WI38 (cell line): Measurements from ENCODE around the gene MAPKAP1.

Experiments
- H3K4me3 ChIP-seq: 2 replicates; pipeline ENCODE4 v1.5.1; 2011; ENCODE audit warnings: low read depth, mild to moderate bottlenecking, control low read depth, low read length
- TF ChIP-seq, protein P1 (sequence below): IDR thresholded peaks from 2 replicates; pipeline ENCODE4 v1.5.1; 2012; ENCODE audit warnings: low read depth, mild to moderate bottlenecking, control low read depth, low read length

Gene MAPKAP1

GRCh38 chr9:125655691-125656410 lies 51.2 kb downstream of the MAPKAP1 start:
- TF ChIP-seq, protein P1, sequence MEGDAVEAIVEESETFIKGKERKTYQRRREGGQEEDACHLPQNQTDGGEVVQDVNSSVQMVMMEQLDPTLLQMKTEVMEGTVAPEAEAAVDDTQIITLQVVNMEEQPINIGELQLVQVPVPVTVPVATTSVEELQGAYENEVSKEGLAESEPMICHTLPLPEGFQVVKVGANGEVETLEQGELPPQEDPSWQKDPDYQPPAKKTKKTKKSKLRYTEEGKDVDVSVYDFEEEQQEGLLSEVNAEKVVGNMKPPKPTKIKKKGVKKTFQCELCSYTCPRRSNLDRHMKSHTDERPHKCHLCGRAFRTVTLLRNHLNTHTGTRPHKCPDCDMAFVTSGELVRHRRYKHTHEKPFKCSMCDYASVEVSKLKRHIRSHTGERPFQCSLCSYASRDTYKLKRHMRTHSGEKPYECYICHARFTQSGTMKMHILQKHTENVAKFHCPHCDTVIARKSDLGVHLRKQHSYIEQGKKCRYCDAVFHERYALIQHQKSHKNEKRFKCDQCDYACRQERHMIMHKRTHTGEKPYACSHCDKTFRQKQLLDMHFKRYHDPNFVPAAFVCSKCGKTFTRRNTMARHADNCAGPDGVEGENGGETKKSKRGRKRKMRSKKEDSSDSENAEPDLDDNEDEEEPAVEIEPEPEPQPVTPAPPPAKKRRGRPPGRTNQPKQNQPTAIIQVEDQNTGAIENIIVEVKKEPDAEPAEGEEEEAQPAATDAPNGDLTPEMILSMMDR, result no peak
- H3K4me3 ChIP-seq, result no peak overlapping the region

DNA sequence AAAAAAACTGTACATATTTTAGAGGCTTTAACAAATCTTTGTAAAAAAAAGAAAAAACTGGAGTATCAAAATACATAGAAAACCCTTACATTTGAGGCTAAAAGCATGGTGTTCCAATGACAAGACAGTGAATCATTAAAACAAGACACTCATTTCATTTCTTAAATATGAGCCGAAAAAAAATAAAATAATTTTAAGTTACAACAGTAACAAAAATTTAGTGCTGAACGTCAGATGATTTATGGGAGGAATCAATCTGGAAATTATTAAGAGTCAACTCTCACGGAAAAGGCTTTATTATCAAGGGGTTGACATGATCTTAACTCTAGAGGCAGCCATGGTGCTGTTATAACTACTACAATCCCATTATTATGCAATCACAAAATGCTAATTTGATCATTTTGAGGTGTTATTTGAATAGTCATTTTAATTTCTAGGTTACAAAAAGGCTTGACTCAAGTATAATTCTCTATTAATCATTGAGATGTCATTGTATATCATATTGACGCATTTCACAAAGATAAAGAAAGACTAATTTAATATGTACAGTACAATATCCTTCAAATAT lies 51.9 kb downstream of the MAPKAP1 start:
- no peak overlapping the region for H3K4me3 ChIP-seq
- TF ChIP-seq, protein P1, result no peak

- no peak overlapping the region for H3K4me3 ChIP-seq
- TF ChIP-seq, protein P1, result no peak
These were observed 52.9 kb downstream of the MAPKAP1 start for GRCh38 chr9:125654121-125654520.

DNA sequence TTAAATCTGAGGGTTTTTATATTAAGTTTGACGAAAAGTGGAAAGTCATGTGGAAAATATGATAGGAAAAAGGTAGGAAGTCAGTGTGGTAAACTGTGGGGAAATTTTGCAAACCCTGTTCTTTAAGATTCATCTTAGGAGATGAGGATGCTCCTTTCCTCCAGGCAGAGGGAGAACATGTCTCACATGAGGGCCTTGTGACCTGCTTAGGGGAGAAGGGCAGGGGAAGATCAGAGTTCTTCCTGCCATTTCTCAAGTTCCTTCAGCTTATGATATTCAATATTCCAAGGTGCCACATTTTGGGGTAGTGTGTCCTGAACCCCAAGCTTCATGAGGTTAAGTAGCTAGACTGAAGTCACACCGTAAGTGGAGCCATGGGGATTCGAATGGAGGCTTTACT lies 53.7 kb downstream of the MAPKAP1 start:
- no peak overlapping the region for H3K4me3 ChIP-seq
- TF ChIP-seq, protein P1, result no peak

DNA sequence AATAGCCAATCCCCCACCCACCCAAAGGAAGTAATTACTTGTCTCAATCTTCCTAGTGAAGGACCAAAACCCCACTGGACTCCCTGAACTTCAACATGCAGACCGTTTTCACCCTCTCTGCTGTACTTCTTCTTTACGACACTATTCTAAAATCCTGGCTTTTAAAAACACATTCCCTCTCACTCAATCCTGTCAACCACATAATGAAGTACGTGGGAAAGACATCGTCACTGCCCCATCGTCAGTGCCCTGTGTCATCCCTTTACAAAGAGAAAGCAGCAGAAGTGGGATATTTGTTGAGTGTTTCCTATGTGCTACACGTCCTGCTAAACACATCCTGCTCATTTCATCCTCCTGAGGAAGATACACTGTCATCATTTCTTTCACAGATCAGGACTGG lies 54.2 kb downstream of the MAPKAP1 start:
- TF ChIP-seq, protein P1, result no peak
- no peak overlapping the region for H3K4me3 ChIP-seq

DNA sequence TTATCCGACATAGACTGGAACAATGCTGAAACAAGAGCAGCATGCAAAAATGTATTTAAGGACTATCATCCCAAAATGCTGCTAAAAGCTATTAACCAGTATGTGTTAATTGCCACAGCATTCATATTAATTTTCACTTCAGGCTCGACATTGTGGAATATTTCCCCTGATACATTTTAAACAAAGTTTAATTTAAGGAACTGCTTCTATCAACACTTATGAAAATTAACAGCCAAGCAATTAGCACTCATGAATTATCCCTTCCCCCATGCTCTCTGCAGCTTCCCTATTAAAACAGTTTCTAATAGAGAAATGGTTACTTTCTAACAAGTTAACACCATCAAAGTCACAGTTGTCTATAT lies 54.8 kb downstream of the MAPKAP1 start:
- H3K4me3 ChIP-seq, result no peak overlapping the region
- TF ChIP-seq, protein P1, result no peak

DNA sequence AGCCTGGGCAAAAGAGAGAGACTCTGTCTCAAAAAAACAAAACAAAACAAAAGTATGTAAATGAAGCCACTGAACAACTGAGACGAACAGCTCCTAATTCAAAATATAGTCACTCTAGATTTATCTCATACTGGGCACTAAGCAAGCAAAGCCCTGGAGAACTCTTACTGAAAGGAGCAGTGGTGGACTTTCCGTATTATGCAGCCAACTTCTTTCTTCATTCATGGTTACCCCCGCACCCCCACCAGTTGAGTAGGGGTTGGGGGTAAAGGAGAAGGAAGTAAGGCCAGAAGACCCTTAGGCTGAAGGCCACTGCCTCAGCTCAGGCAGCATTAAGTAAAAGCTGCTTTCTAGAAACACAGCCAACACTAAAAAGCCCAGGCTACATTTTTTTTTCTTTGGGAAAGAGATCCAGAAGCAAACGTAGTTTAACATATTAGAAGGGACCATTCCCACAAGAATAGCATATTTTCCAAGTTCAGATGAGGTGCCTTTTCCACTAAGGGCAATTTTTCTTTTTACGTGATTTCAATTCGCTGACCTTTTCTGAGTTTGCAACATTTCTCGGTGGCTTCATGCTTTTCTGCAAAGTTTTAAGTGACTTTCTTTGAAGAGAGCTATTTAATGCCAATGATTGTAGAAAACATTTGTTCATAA lies 55.3 kb downstream of the MAPKAP1 start:
- no peak overlapping the region for H3K4me3 ChIP-seq
- TF ChIP-seq, protein P1, result no peak
